WERI-Rb-1 (cell line): ENCODE measurements around the gene ITPR1.

Experiments
- DNase-seq: peaks from one replicate; pipeline ENCODE4 v3.0.0-alpha.2; 2020
- H3K27ac ChIP-seq: fragments of 250-450 bp; sonication (Bioruptor Pico); 2 replicates; pipeline ENCODE4 v1.5.1; 2020; ENCODE audit warnings: mild to moderate bottlenecking, moderate library complexity
- H3K27me3 ChIP-seq: fragments of 250-450 bp; sonication (Bioruptor Pico); 2 replicates; pipeline ENCODE4 v1.5.1; 2021; ENCODE audit warnings: mild to moderate bottlenecking, low read depth, moderate library complexity; ENCODE audit not compliant: insufficient read depth, severe bottlenecking
- H3K36me3 ChIP-seq: fragments of 250-450 bp; sonication (Bioruptor Pico); 2 replicates; pipeline ENCODE4 v1.5.1; 2020; ENCODE audit warnings: mild to moderate bottlenecking, moderate library complexity
- H3K4me3 ChIP-seq: 2 replicates; pipeline ENCODE4 v1.5.1; 2011; ENCODE audit warnings: low read depth, mild to moderate bottlenecking, control low read depth, low read length
- H3K9me3 ChIP-seq: fragments of 250-450 bp; sonication (Bioruptor Pico); 2 replicates; pipeline ENCODE4 v1.5.1; 2021; ENCODE audit warnings: mild to moderate bottlenecking, moderate library complexity; ENCODE audit not compliant: severe bottlenecking
- CTCF ChIP-seq: IDR thresholded peaks from 2 replicates; pipeline ENCODE4 v1.5.1; 2011; ENCODE audit warnings: low read depth, mild to moderate bottlenecking, control low read depth, inconsistent platforms, low read length

The ITPR1 gene

GRCh38 chr3:4743371-4743770 lies 250.2 kb downstream of the ITPR1 start:
- no peak for DNase-seq
- H3K4me3 ChIP-seq: no peak overlapping the region
- no peaks in the 10 kb centered on the region for H3K9me3 ChIP-seq
- H3K27me3 ChIP-seq: no peaks in the 10 kb centered on the region
- TF ChIP-seq CTCF: no peak
- H3K27ac ChIP-seq: no peak overlapping the region
- H3K36me3 ChIP-seq: no peaks in the 10 kb centered on the region

DNA sequence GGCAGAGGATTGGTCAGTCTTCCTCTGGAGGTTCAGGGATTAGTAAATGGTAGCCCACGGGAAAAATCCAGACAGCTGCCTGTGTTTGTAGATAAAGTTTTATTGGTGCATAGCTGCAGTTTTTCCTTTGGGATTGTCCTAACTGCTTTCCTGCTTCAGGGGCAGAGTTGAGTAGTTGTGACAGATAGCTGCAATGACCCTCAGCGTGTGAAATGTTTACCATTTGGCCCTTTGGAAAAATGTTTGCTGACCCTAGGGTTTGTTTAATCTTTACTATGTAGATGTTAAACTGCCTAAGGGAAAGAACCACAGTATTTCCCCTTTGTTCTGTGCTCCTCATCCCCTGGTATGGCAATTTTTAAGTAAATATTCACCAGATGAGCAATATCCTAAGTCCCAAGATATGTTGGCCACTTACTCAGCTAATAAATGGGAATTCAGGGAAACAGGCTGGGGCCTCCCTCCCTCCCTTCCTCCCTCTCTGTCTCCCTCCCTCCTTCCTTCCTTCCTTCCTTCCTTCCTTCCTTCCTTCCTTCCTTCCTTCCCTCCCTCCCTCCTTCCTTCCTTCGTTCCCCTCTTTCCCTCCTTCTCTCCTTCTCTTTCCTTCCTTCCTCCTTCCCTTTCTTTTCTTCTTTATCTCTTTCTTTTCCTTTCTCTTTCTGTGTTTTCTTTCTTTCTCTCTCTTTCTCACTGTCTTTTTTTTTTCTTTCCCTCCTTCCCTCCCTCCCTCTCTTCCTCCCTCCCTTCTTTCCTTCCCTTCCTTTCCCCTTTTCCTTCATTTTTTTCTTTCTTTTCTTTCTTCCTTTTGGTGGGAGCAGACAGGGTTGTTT lies 251.5 kb downstream of the ITPR1 start:
- no peak for DNase-seq
- no peaks in the 10 kb centered on the region for H3K36me3 ChIP-seq
- no peak overlapping the region for H3K4me3 ChIP-seq
- no peak overlapping the region for H3K27ac ChIP-seq
- no peaks in the 10 kb centered on the region for H3K9me3 ChIP-seq
- no peaks in the 10 kb centered on the region for H3K27me3 ChIP-seq
- no peak for TF ChIP-seq CTCF

DNA sequence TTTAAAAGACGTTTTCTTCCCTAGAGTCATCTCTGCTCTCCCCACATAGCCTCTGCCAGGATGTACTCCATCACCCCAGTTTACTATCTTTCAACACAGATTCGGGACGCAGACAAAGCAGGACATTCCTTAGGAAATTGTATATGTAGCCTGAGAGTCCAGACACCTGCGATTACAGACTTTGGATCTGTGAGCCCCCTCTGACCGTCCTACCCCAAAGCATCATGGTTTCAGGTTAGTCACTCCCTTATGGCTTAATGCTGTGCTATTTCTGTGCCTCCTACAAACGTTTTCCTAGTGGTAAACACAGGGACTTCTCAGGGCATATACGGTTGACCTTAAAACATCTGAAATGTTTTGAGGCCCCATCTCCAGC lies 252.1 kb downstream of the ITPR1 start:
- Histone ChIP-seq H3K4me3 (no peak overlapping the region), H3K9me3 (no peaks in the 10 kb centered on the region), H3K27me3 (no peaks in the 10 kb centered on the region), H3K36me3 (no peaks in the 10 kb centered on the region), H3K27ac (no peak overlapping the region)
- no peak for DNase-seq
- TF ChIP-seq CTCF: no peak

GRCh38 chr3:4746241-4746958 lies 253.3 kb downstream of the ITPR1 start:
- H3K27ac ChIP-seq: no peak overlapping the region
- no peaks in the 10 kb centered on the region for H3K9me3 ChIP-seq
- no peaks in the 10 kb centered on the region for H3K36me3 ChIP-seq
- no peak overlapping the region for H3K4me3 ChIP-seq
- DNase-seq: no peak
- no peak for TF ChIP-seq CTCF
- no peaks in the 10 kb centered on the region for H3K27me3 ChIP-seq

GRCh38 chr3:4748127-4748526 lies 255.0 kb downstream of the ITPR1 start:
- TF ChIP-seq CTCF: no peak
- H3K4me3 ChIP-seq: no peak overlapping the region
- H3K27me3 ChIP-seq: no peaks in the 10 kb centered on the region
- H3K27ac ChIP-seq: no peak overlapping the region
- no peak for DNase-seq
- no peaks in the 10 kb centered on the region for H3K36me3 ChIP-seq
- H3K9me3 ChIP-seq: no peaks in the 10 kb centered on the region
